GM12878 (cell line): ENCODE results near the gene CFAP300. TPM values are rescaled to one million over a fixed set of nuclear protein-coding genes. Genes with fewer than 3 reads are reported as not detected.

Experiments used
- ATAC-seq: fragments of 200-7000 bp; cut with Tn5 transposase; 3 replicates; pipeline ENCODE4 v1.9.1; 2020; ENCODE audit warnings: mild to moderate bottlenecking, moderate library complexity
- BruUV-seq: library from RNA; stranded (reverse); fragments of 400-500 nt; replicated peaks from 2 replicates; lab custom pipeline; 2021; lab: Mats Ljungman, UMichigan
- CTCF ChIA-PET: fragments of 300-600 bp; sonication (Branson Sonifier 250); formaldehyde crosslinking; extraction: SDS; loops from one replicate; lab custom pipeline; 2021; ENCODE audit warnings: inconsistent platforms; lab: Yijun Ruan, JAX
- POLR2A ChIA-PET: fragments of 350-600 bp; formaldehyde crosslinking; extraction: SDS; loops from one replicate; lab custom pipeline; 2021; ENCODE audit warnings: inconsistent platforms; lab: Charles Lee
- RAD21 ChIA-PET: fragments of 300-600 bp; sonication (Branson Sonifier 250); formaldehyde crosslinking; loops from one replicate; lab custom pipeline; 2023; ENCODE audit warnings: antibody characterized with exemption; ENCODE audit not compliant: unreplicated experiment; lab: Charles Lee
- SMC1A ChIA-PET: fragments of 300-600 bp; sonication (Branson Sonifier 250); formaldehyde crosslinking; loops from one replicate; lab custom pipeline; 2023; ENCODE audit not compliant: unreplicated experiment, uncharacterized antibody; lab: Charles Lee
- DNase-seq: peaks from one replicate; pipeline ENCODE4 v3.0.0-alpha.2; 2011; ENCODE audit warnings: low read depth, low spot score
- FAIRE-seq: peaks from 3 replicates; lab custom pipeline; 2011; peaks lifted over from hg19 to GRCh38; lab: Jason Lieb, UNC
- H2AFZ ChIP-seq: 2 replicates; pipeline ENCODE4 v1.6.0; 2011; ENCODE audit warnings: low read depth, low read length, control low read depth; ENCODE audit not compliant: control insufficient read depth
- H3K27ac ChIP-seq: 2 replicates; pipeline ENCODE4 v1.5.1; 2011; ENCODE audit warnings: control low read depth; ENCODE audit not compliant: control insufficient read depth, insufficient read depth
- H3K27me3 ChIP-seq, 2 experiments: replicated peaks in 1 of 2; 2 replicates each; pipeline versions ENCODE4 v1.6.0 to v1.6.1; 2011; ENCODE audit warnings: low read length in 1 of 2; ENCODE audit not compliant: control insufficient read depth in 2 of 2, insufficient read depth in 2 of 2
- H3K36me3 ChIP-seq, 2 experiments: 2 replicates each; pipeline ENCODE4 v1.5.1; 2011; ENCODE audit warnings: low read length in 1 of 2; ENCODE audit not compliant: control insufficient read depth in 2 of 2, insufficient read depth in 2 of 2
- H3K4me1 ChIP-seq: 2 replicates; pipeline ENCODE4 v1.6.1; 2011; ENCODE audit warnings: mild to moderate bottlenecking, low read length, moderate library complexity, mixed read lengths; ENCODE audit not compliant: control insufficient read depth, insufficient read depth
- H3K4me2 ChIP-seq: 2 replicates; pipeline ENCODE4 v1.6.0; 2011; ENCODE audit warnings: control low read depth; ENCODE audit not compliant: control insufficient read depth, insufficient read depth
- H3K4me3 ChIP-seq: fragments of 200-600 bp; sonication (generic); 2 replicates; pipeline ENCODE4 v1.5.1; 2016
- H3K79me2 ChIP-seq: 2 replicates; pipeline ENCODE4 v1.6.0; 2011; ENCODE audit warnings: low read length; ENCODE audit not compliant: control insufficient read depth, insufficient read depth
- H3K9ac ChIP-seq: 2 replicates; pipeline ENCODE4 v1.8.0; 2011; ENCODE audit warnings: low read length, control low read depth, mixed read lengths; ENCODE audit not compliant: control insufficient read depth, insufficient read depth
- H3K9me3 ChIP-seq: replicated peaks from 3 replicates; pipeline ENCODE4 v1.5.1; 2011; ENCODE audit warnings: mild to moderate bottlenecking, low read length; ENCODE audit not compliant: control insufficient read depth, insufficient read depth
- H4K20me1 ChIP-seq: 2 replicates; pipeline ENCODE4 v1.6.0; 2011; ENCODE audit not compliant: control insufficient read depth, insufficient read depth
- CHD2 ChIP-seq: IDR thresholded peaks from 2 replicates; pipeline ENCODE4 v1.6.1; 2011; ENCODE audit warnings: low read depth, low read length, improper control_type of control experiment, borderline replicate concordance
- CHD4 ChIP-seq: fragments of 200-600 bp; sonication (generic); IDR thresholded peaks from 2 replicates; pipeline ENCODE4 v1.6.1; 2016; ENCODE audit warnings: mild to moderate bottlenecking
- CREM ChIP-seq: IDR thresholded peaks from 2 replicates; pipeline ENCODE4 v1.6.1; 2014; ENCODE audit warnings: antibody characterized with exemption, low read depth
- DPF2 ChIP-seq: fragments of 450-650 bp; IDR thresholded peaks from 2 replicates; pipeline ENCODE4 v1.6.1; 2017; ENCODE audit warnings: mild to moderate bottlenecking
- HCFC1 ChIP-seq: fragments of 150-350 bp; IDR thresholded peaks from 2 replicates; pipeline ENCODE4 v1.6.1; 2014; ENCODE audit warnings: low read length
- NFIC ChIP-seq: IDR thresholded peaks from 2 replicates; pipeline ENCODE4 v1.6.1; 2012; ENCODE audit warnings: low read depth, mild to moderate bottlenecking, inconsistent platforms, low read length, moderate library complexity
- NR2F1 ChIP-seq: fragments of 450-650 bp; conservative IDR thresholded peaks from 2 replicates; pipeline ENCODE4 v1.6.1; 2017; ENCODE audit warnings: mild to moderate bottlenecking
- POLR2AphosphoS2 ChIP-seq: IDR thresholded peaks from 2 replicates; pipeline ENCODE4 v1.6.1; 2011; ENCODE audit warnings: low read depth, mild to moderate bottlenecking, low read length, improper control_type of control experiment, moderate library complexity
- POU2F2 ChIP-seq: IDR thresholded peaks from 3 replicates; pipeline ENCODE4 v1.6.1; 2011; ENCODE audit warnings: low read depth, mild to moderate bottlenecking, low read length, borderline replicate concordance
- RAD21 ChIP-seq: IDR thresholded peaks from 2 replicates; pipeline ENCODE4 v1.6.1; 2011; ENCODE audit warnings: mild to moderate bottlenecking, low read depth, low read length, moderate library complexity; ENCODE audit not compliant: insufficient read depth
- SMAD1 ChIP-seq: fragments of 450-650 bp; IDR thresholded peaks from 2 replicates; pipeline ENCODE4 v1.6.1; 2018; ENCODE audit warnings: mild to moderate bottlenecking, low read depth; ENCODE audit not compliant: partially characterized antibody
- STAT3 ChIP-seq: IDR thresholded peaks from 2 replicates; pipeline ENCODE4 v1.6.1; 2011; ENCODE audit warnings: low read depth, low read length, improper control_type of control experiment
- SUZ12 ChIP-seq: fragments of 200-600 bp; sonication (generic); IDR thresholded peaks from one replicate; pipeline ENCODE4 v1.6.1; 2018; ENCODE audit warnings: antibody characterized with exemption, mild to moderate bottlenecking; ENCODE audit not compliant: unreplicated experiment
- TCF12 ChIP-seq: IDR thresholded peaks from 2 replicates; pipeline ENCODE4 v1.6.1; 2011; ENCODE audit warnings: low read depth, mild to moderate bottlenecking, low read length
- YY1 ChIP-seq: IDR thresholded peaks from 2 replicates; pipeline ENCODE4 v1.6.1; 2011; ENCODE audit warnings: low read depth, mild to moderate bottlenecking, low read length
- ZNF622 ChIP-seq: fragments of 450-650 bp; IDR thresholded peaks from 2 replicates; pipeline ENCODE4 v1.6.1; 2017; ENCODE audit warnings: mild to moderate bottlenecking, inconsistent platforms
- ZSCAN29 ChIP-seq: fragments of 450-650 bp; IDR thresholded peaks from 2 replicates; pipeline ENCODE4 v1.6.1; 2017; ENCODE audit warnings: mild to moderate bottlenecking, moderate library complexity
- whole genome bisulfite sequencing: methylation state at CpG from one replicate; pipeline ENCODE4 v1.1.6; 2016; ENCODE audit warnings: low lambda C conversion rate; ENCODE audit not compliant: insufficient replicate concordance, insufficient coverage; ENCODE audit errors: missing lambda C conversion rate; 5-methylcytosine and 5-hydroxymethylcytosine counted together
- in situ Hi-C: fragments of 300-500 bp; cut with MboI; formaldehyde crosslinking; loops from 9 replicates; pipeline ENCODE4 v1.14.3; 2018; ENCODE audit warnings: mixed read lengths
- intact Hi-C: fragments of 100-400 bp; cut with micrococcal nuclease; formaldehyde crosslinking; loops from one replicate; pipeline ENCODE4 v1.14.2; 2022; ENCODE audit not compliant: unreplicated experiment
- polyA plus RNA-seq, 11 experiments: library from polyadenylated mRNA; depleted of rRNA in 4 of 11; unstranded in 6 of 11; stranded (reverse) in 5 of 11; fragments of >200 nt; fragmentation: Nextera tagmentation in 4 of 11; fragmentation: Illumina TruSeq in 1 of 11; extraction: Ambion mirVana in 4 of 11; extraction: Trizol in 1 of 11; gene quantifications; 1 replicate in 1 of 11; 2 replicates in 10 of 11; pipeline versions ENCODE4 v1.2.1 to v1.2.3, GENCODE V29; 2011 to 2016; ENCODE audit warnings: inconsistent platforms in 2 of 11, missing spikeins in 2 of 11, low read depth in 1 of 11
- total RNA-seq, 4 experiments: library from RNA; depleted of rRNA in 3 of 4; stranded (reverse); fragments of >200 nt in 3 of 4; fragmentation: Illumina TruSeq in 1 of 4; extraction: Trizol in 1 of 4; gene quantifications; 2 replicates each; pipeline versions ENCODE4 v1.2.1 to v1.2.3, GENCODE V29; 2013 to 2021
- TF ChIP-seq, protein P1 (sequence below): IDR thresholded peaks from 2 replicates; pipeline ENCODE4 v1.6.1; 2012; ENCODE audit warnings: low read depth, low read length, improper control_type of control experiment
- TF ChIP-seq, protein P2 (sequence below): fragments of 150-350 bp; IDR thresholded peaks from 2 replicates; pipeline ENCODE4 v1.6.1; 2014; ENCODE audit warnings: mild to moderate bottlenecking, low read depth, low read length

CFAP300 gene
- total and polyA plus RNA-seq, 10 of the 15 experiments (the other 5 are each of a cell fraction or from before 2014, with no cell fraction given): not detected

DNA sequence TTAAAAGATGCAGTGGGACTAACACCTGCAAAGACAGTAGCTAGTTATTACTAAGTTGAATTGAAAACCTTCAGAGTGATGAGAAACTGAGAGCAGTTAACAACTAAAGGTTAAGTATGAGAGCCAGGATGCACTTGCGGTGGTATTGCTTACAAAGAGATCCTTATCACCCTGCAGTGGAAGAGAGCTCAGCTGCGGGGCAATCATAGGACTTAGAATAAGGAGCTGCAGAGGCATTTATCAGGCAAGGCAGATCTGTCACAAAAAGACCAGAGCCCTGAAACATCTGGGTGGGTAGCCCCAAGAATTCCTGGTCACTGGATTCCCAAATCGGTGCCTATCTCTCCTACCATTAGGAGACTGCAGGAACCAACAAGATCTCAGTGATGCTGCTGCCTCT, 34.3 kb upstream of the CFAP300 start:
- Histone ChIP-seq H3K9ac (no peak overlapping the region), H3K4me3 (no peak overlapping the region), H3K27ac (no peak overlapping the region), H3K36me3 (no peaks in the 10 kb centered on the region), H3K4me1 (no peaks in the 10 kb centered on the region), H3K27me3 (peaks cover 0 to 4% of the 10 kb centered on the region in 2 experiments; a peak in 2 of 4 replicates), H4K20me1 (no peaks in the 10 kb centered on the region)
- no TSS peak for BruUV-seq
- ChIA-PET POLR2A (no interaction called here), RAD21 (no interaction called here), CTCF (no interaction called here)
- no peak for DNase-seq
- in situ Hi-C loops: loop anchor here (10.0 kb wide), 1 partner anchor 58 kb away; no protein-coding TSS in a partner anchor
- intact Hi-C loops: no loop called here
- 24% methylated on average over 3 of the region's 3 CpGs for whole genome bisulfite sequencing
- no peak for ATAC-seq
- no peak for TF ChIP-seq CREM
- no peak for TF ChIP-seq POU2F2
- TF ChIP-seq CHD2: no peak
- TF ChIP-seq, all 136 proteins: peak for 0
- Histone ChIP-seq H3K79me2 (no peaks in the 10 kb centered on the region), H3K9me3 (no peaks in the 10 kb centered on the region), H2AFZ (no peak overlapping the region), H3K4me2 (no peak overlapping the region)
- FAIRE-seq: no peak
- SMC1A ChIA-PET: interaction anchor here (1.0 kb wide), 1 partner anchor 14 kb away, joined by 3 read pairs; no protein-coding TSS in a partner anchor

DNA sequence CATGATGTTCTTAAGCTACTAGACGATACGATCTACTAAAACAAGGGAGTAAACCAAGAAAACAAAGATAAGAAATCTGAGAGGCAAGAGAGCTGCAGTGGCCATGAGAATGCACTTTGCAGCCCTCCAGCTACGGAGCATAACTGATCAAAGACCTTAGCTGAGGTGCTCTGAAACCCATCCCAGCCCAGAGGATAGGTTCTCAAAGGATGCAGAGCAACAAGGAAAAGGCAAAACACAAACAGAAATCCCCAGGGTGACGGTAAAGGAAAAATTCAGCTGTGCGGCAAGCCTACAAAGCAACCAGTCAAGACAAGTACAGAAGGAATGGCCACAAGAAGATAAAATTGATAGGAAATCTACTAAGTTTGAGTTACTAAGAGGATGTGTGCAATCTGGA, 32.5 kb upstream of the CFAP300 start:
- Histone ChIP-seq H3K4me1 (no peaks in the 10 kb centered on the region), H2AFZ (no peak overlapping the region), H3K27ac (no peak overlapping the region), H3K9me3 (no peaks in the 10 kb centered on the region), H3K36me3 (no peaks in the 10 kb centered on the region), H3K79me2 (no peaks in the 10 kb centered on the region), H3K9ac (no peak overlapping the region), H4K20me1 (no peaks in the 10 kb centered on the region), H3K27me3 (peaks cover 0 to 4% of the 10 kb centered on the region in 2 experiments; a peak in 2 of 4 replicates), H3K4me3 (no peak overlapping the region), H3K4me2 (no peak overlapping the region)
- no peak for FAIRE-seq
- in situ Hi-C loops: loop anchor here (10.0 kb wide), 1 partner anchor 60 kb away; no protein-coding TSS in a partner anchor
- 43% methylated on average over 5 of the region's 5 CpGs for WGBS
- no peak for DNase-seq
- ChIA-PET RAD21 (no interaction called here), CTCF (no interaction called here), POLR2A (no interaction called here), SMC1A (interaction anchor here (1.1 kb wide), 1 partner anchor 8 kb away, joined by 3 read pairs; no protein-coding TSS in a partner anchor)
- no TSS peak for BruUV-seq
- ATAC-seq: no peak
- intact Hi-C loops: no loop called here
- TF ChIP-seq CHD4 (no peak), NR2F1 (no peak), TCF12 (no peak), YY1 (no peak), ZNF622 (no peak), NFIC (no peak), HCFC1 (no peak), STAT3 (no peak), ZSCAN29 (no peak), POLR2AphosphoS2 (no peak), RAD21 (no peak), SMAD1 (no peak), DPF2 (no peak), SUZ12 (no peak)
- TF ChIP-seq, protein P1, sequence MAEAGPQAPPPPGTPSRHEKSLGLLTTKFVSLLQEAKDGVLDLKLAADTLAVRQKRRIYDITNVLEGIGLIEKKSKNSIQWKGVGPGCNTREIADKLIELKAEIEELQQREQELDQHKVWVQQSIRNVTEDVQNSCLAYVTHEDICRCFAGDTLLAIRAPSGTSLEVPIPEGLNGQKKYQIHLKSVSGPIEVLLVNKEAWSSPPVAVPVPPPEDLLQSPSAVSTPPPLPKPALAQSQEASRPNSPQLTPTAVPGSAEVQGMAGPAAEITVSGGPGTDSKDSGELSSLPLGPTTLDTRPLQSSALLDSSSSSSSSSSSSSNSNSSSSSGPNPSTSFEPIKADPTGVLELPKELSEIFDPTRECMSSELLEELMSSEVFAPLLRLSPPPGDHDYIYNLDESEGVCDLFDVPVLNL: no peak
- TF ChIP-seq, protein P2, sequence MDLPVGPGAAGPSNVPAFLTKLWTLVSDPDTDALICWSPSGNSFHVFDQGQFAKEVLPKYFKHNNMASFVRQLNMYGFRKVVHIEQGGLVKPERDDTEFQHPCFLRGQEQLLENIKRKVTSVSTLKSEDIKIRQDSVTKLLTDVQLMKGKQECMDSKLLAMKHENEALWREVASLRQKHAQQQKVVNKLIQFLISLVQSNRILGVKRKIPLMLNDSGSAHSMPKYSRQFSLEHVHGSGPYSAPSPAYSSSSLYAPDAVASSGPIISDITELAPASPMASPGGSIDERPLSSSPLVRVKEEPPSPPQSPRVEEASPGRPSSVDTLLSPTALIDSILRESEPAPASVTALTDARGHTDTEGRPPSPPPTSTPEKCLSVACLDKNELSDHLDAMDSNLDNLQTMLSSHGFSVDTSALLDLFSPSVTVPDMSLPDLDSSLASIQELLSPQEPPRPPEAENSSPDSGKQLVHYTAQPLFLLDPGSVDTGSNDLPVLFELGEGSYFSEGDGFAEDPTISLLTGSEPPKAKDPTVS: no peak
